ENCODE measurements around the gene CCDC88C.
"Not testable (repeated sequence)": the region's sequence is repeated elsewhere in the genome, so short reads cannot be mapped to it uniquely, and the experiment has no call there.

CCDC88C gene

GRCh38 chr14:91429385-91429784, 11.8 kb upstream of the CCDC88C start:
- Histone ChIP-seq H4K12ac (ENCODE audit: low read depth, low read length) (no peak overlapping the region), H3K27ac (ENCODE audit: low read depth, low read length) (no peak overlapping the region), H3K4ac (ENCODE audit: low read depth, low read length) (no peak overlapping the region), H4K8ac (ENCODE audit: low read depth, low read length) (no peak overlapping the region), H2AFZ (ENCODE audit: insufficient read depth, low read length, poor library complexity) (no peak overlapping the region), H3K14ac (ENCODE audit: low read length) (no peak overlapping the region), H4K91ac (ENCODE audit: low read depth, low read length) (no peak overlapping the region), H3K36me3 (ENCODE audit: control insufficient read depth in 1 of 2, insufficient read depth in 2 of 2, low read length in 2 of 2) (no peaks in the 10 kb centered on the region), H3K23ac (ENCODE audit: low read length) (no peak overlapping the region), H2BK5ac (ENCODE audit: low read depth, low read length, poor library complexity) (no peak overlapping the region), H3K4me1 (ENCODE audit: control insufficient read depth in 1 of 2, insufficient read depth in 2 of 2, low read length in 2 of 2) (no peaks in the 10 kb centered on the region), H3K79me2 (ENCODE audit: control insufficient read depth, insufficient read depth, low read length, poor library complexity) (no peaks in the 10 kb centered on the region), H3K4me3 (ENCODE audit: low read depth, low read length) (no peak overlapping the region), H3K18ac (ENCODE audit: low read length) (no peak overlapping the region), H3K9ac (ENCODE audit: low read length) (no peak overlapping the region), H3K4me2 (ENCODE audit: low read length) (no peak overlapping the region), H2BK12ac (ENCODE audit: low read length) (no peak overlapping the region), H3K9me3 (ENCODE audit: insufficient read depth, low read depth, low read length) (no peaks in the 10 kb centered on the region), H3K27me3 (ENCODE audit: insufficient read depth, low read length) (no peaks in the 10 kb centered on the region), H2BK120ac (ENCODE audit: insufficient read depth, low read length, poor library complexity) (no peak overlapping the region), H2AK5ac (ENCODE audit: low read length) (no peak overlapping the region), H3K79me1 (ENCODE audit: low read length) (no peaks in the 10 kb centered on the region)
- WGBS (ENCODE audit: extremely low coverage, insufficient coverage, insufficient read length): no CpG with 5 or more reads among the region's 3 CpGs
- no peak for DNase-seq

DNA sequence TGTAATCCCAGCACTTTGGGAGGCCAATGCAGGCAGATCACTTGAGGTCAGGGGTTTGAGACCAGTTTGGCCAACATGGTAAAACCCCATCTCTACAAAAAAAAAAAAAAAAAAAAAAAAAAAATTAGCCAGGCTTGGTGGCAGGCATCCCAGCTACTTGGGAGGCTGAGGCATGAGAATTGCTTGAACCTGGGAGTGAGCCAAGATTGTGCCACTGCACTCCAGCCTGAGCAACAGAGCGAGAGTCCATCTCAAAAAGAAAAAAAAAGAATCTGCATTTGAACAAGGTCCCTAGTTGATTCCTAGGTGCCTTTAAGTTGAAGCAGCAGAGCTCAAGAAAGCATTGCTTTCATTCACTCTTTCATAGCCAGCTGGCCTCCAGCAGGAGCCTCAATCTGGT, 11.3 kb upstream of the CCDC88C start:
- not testable (repeated sequence) for H2AFZ ChIP-seq (ENCODE audit: insufficient read depth, low read length, poor library complexity); H3K23ac ChIP-seq (ENCODE audit: low read length); H2AK5ac ChIP-seq (ENCODE audit: low read length); H3K4ac ChIP-seq (ENCODE audit: low read depth, low read length); H4K12ac ChIP-seq (ENCODE audit: low read depth, low read length); H4K8ac ChIP-seq (ENCODE audit: low read depth, low read length); H3K79me2 ChIP-seq (ENCODE audit: control insufficient read depth, insufficient read depth, low read length, poor library complexity); H2BK12ac ChIP-seq (ENCODE audit: low read length); H3K36me3 ChIP-seq (ENCODE audit: control insufficient read depth in 1 of 2, insufficient read depth in 2 of 2, low read length in 2 of 2); H3K27me3 ChIP-seq (ENCODE audit: insufficient read depth, low read length); H3K4me3 ChIP-seq (ENCODE audit: low read depth, low read length); H3K9ac ChIP-seq (ENCODE audit: low read length); H3K14ac ChIP-seq (ENCODE audit: low read length); H2BK5ac ChIP-seq (ENCODE audit: low read depth, low read length, poor library complexity); H3K79me1 ChIP-seq (ENCODE audit: low read length); DNase-seq; H3K9me3 ChIP-seq (ENCODE audit: insufficient read depth, low read depth, low read length); H3K4me2 ChIP-seq (ENCODE audit: low read length); H3K4me1 ChIP-seq (ENCODE audit: control insufficient read depth in 1 of 2, insufficient read depth in 2 of 2, low read length in 2 of 2); H4K91ac ChIP-seq (ENCODE audit: low read depth, low read length); H3K27ac ChIP-seq (ENCODE audit: low read depth, low read length); H3K18ac ChIP-seq (ENCODE audit: low read length); H2BK120ac ChIP-seq (ENCODE audit: insufficient read depth, low read length, poor library complexity)
- no CpG with 5 or more reads among the region's 1 CpG for WGBS (ENCODE audit: extremely low coverage, insufficient coverage, insufficient read length)

DNA sequence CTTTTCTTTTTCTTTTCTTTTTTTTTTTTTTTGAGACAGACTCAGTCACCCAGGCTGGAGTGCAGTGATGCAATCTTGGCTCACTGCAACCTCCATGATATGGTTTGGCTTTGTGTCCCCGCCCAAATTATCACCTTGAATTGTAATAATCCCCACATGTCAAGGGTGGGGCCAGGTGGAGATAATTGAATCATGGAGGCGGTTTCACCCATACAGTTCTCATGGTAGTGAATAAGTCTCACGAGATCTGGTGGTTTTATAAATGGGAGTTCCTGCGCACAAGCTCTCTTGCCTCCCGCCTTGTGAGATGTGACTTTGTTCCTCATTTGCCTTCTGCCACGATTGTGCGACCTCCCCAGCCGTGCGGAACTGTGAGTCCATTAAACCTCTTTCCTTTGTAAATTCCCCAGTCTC, 7.9 kb upstream of the CCDC88C start:
- not testable (repeated sequence) for H3K4ac ChIP-seq (ENCODE audit: low read depth, low read length); H4K12ac ChIP-seq (ENCODE audit: low read depth, low read length); H2AFZ ChIP-seq (ENCODE audit: insufficient read depth, low read length, poor library complexity); H2BK12ac ChIP-seq (ENCODE audit: low read length); H3K9ac ChIP-seq (ENCODE audit: low read length); H4K91ac ChIP-seq (ENCODE audit: low read depth, low read length); H4K8ac ChIP-seq (ENCODE audit: low read depth, low read length); H2BK5ac ChIP-seq (ENCODE audit: low read depth, low read length, poor library complexity); H3K14ac ChIP-seq (ENCODE audit: low read length); H3K23ac ChIP-seq (ENCODE audit: low read length); H3K4me3 ChIP-seq (ENCODE audit: low read depth, low read length); H3K27ac ChIP-seq (ENCODE audit: low read depth, low read length); H3K4me2 ChIP-seq (ENCODE audit: low read length); H2AK5ac ChIP-seq (ENCODE audit: low read length); H2BK120ac ChIP-seq (ENCODE audit: insufficient read depth, low read length, poor library complexity); H3K79me1 ChIP-seq (ENCODE audit: low read length); H3K36me3 ChIP-seq (ENCODE audit: control insufficient read depth in 1 of 2, insufficient read depth in 2 of 2, low read length in 2 of 2); H3K79me2 ChIP-seq (ENCODE audit: control insufficient read depth, insufficient read depth, low read length, poor library complexity); H3K18ac ChIP-seq (ENCODE audit: low read length); H3K27me3 ChIP-seq (ENCODE audit: insufficient read depth, low read length); H3K9me3 ChIP-seq (ENCODE audit: insufficient read depth, low read depth, low read length); H3K4me1 ChIP-seq (ENCODE audit: control insufficient read depth in 1 of 2, insufficient read depth in 2 of 2, low read length in 2 of 2); DNase-seq
- WGBS (ENCODE audit: extremely low coverage, insufficient coverage, insufficient read length): no CpG with 5 or more reads among the region's 9 CpGs

DNA sequence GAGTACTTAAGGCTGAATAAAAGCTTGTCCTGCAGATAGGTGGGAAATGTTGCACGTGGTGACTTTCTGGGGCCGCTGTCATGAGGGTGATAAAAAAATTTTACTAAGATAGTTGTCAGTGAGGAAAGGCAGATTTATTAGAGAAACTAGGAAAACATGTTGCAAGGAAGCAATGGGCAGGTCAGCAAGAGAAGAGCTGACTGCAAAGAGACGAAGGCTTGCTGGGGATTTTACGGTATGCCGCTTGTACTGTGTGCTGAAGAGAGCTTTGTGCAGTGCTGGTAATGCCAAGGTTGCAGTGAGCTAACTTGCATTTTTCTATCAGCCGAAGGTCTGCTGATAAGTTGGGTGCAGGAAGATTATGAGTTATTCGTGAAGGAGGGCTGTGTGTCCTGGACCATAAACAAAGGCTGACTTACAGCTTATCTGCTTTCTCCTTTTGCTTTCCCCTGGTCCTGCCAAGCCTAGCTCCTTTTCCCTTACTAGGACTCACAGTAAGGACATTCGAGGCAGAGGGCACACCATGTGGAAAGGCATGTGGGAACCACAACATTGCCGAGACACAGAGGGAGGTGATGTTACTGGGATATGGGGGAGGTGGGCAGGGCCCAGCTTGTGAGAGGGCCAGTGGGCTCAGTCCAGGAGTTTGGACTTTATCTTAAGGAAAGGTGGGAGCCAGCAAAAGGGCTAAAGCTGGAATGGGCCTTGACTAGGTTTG, 7.4 kb upstream of the CCDC88C start:
- no peaks in the 10 kb centered on the region for H3K36me3 ChIP-seq (ENCODE audit: control insufficient read depth in 1 of 2, insufficient read depth in 2 of 2, low read length in 2 of 2)
- no peak overlapping the region for H2AK5ac ChIP-seq (ENCODE audit: low read length)
- H2BK12ac ChIP-seq (ENCODE audit: low read length): no peak overlapping the region
- no peak overlapping the region for H4K8ac ChIP-seq (ENCODE audit: low read depth, low read length)
- H3K4me1 ChIP-seq (ENCODE audit: control insufficient read depth in 1 of 2, insufficient read depth in 2 of 2, low read length in 2 of 2): peaks cover 0 to 3% of the 10 kb centered on the region in 2 experiments
- H3K79me1 ChIP-seq (ENCODE audit: low read length): no peaks in the 10 kb centered on the region
- H3K27ac ChIP-seq (ENCODE audit: low read depth, low read length): no peak overlapping the region
- H3K4ac ChIP-seq (ENCODE audit: low read depth, low read length): no peak overlapping the region
- no peaks in the 10 kb centered on the region for H3K79me2 ChIP-seq (ENCODE audit: control insufficient read depth, insufficient read depth, low read length, poor library complexity)
- no peak overlapping the region for H3K9ac ChIP-seq (ENCODE audit: low read length)
- H3K14ac ChIP-seq (ENCODE audit: low read length): no peak overlapping the region
- no peak overlapping the region for H3K4me2 ChIP-seq (ENCODE audit: low read length)
- H2BK120ac ChIP-seq (ENCODE audit: insufficient read depth, low read length, poor library complexity): no peak overlapping the region
- WGBS (ENCODE audit: extremely low coverage, insufficient coverage, insufficient read length): no CpG with 5 or more reads among the region's 9 CpGs
- H2AFZ ChIP-seq (ENCODE audit: insufficient read depth, low read length, poor library complexity): no peak overlapping the region
- H3K18ac ChIP-seq (ENCODE audit: low read length): no peak overlapping the region
- no peak overlapping the region for H3K4me3 ChIP-seq (ENCODE audit: low read depth, low read length)
- H3K27me3 ChIP-seq (ENCODE audit: insufficient read depth, low read length): no peaks in the 10 kb centered on the region
- no peak overlapping the region for H4K91ac ChIP-seq (ENCODE audit: low read depth, low read length)
- DNase-seq: no peak
- no peak overlapping the region for H3K23ac ChIP-seq (ENCODE audit: low read length)
- H4K12ac ChIP-seq (ENCODE audit: low read depth, low read length): no peak overlapping the region
- H3K9me3 ChIP-seq (ENCODE audit: insufficient read depth, low read depth, low read length): no peaks in the 10 kb centered on the region
- no peak overlapping the region for H2BK5ac ChIP-seq (ENCODE audit: low read depth, low read length, poor library complexity)

Measured in trophoblast cell (in vitro differentiated cells and primary cell).